GM11168 (cell line): ENCODE data around the gene ATAD2B.
"Not testable (repeated sequence)": the region's sequence is repeated elsewhere in the genome, so short reads cannot be mapped to it uniquely, and the experiment has no call there.

Experiments used
- in situ Hi-C: fragments of 300-500 bp; cut with MboI; formaldehyde crosslinking; loops from one replicate; pipeline ENCODE4 v1.12.0; 2022; ENCODE audit warnings: low sequenced_read_pairs; ENCODE audit not compliant: unreplicated experiment

Gene ATAD2B

DNA sequence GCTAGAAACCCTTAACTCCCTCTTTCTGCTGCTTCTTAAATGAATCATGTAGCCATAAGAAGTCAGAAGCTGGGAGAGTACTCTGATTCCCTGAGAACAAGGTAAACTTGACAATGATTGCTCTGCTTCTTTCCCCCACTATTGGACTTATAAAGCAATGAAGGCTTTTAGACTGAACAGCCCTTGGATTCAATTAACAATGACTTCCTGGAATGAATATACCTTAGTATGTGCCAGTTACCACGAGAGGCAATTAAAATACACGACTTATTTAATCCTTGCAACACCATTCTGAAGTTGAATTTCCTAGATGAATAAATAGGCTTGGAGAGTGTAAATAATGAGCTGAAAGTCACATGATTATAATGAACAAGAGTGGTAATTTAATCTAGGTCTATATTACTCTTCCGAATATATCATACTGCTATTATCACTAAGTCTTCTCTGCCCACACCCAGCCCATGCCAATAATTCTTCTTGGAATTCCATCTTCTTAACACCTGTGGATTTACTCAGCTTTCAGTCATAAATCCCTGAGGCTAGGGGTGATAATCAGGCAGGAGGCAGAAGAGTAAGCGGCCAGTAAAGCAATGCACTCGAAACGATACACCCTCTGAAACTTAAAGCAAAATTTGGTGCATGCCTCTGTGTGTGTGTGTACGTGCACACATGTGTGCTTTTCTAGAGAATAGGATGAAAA, 170.2 kb downstream of the ATAD2B start:
- in situ Hi-C loops: no loop called here

DNA sequence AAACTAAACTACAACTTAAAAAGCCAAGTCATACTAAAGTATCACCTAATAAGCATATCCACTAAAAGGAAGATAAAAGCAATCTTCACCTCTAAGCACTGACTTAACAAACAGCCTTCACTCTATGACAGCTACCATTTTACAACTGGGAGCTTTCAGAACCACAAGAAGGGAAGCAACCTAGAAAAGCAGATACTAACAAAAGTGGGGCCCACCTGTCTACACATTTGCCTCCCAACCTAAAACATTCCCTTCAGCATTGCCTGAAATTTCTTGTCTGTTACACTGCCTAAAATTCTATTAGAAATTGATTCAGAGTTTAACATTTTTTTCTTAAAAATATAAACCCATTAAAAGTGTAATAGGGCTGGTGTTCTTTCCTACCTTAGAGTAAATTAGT, 172.0 kb downstream of the ATAD2B start:
- in situ Hi-C loops: no loop called here

DNA sequence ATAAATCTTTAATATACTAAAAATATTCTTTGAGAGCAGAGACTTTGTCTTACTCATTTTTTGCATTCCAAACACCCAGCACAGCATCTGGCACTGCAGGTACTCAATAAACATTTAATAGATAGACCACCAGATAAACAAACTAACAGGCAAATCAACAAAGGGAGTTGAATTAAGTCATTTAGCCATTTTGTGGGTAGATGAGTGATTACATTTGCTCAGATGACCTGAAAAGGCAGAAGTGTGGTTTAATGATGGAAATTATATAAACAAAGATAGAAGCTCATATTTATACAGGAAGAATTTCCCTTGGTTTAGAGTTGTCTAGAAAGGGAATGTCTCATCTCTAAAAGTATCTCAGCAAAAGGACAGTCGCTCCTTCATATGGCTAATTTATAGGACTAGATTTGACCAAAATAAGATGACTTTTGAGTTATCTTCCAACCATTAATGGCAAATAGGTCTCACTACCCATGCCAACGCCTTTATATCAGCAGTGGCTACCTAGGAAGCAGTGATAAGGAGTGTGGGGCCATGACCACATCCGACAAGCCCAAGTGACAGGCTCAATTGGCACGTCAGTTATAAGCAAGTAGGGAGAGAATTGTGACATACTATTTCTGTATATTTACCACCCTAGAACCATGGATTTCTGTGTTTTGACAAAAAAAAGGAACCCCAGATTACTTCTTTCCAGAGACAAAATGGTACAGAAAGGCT, 173.5 kb downstream of the ATAD2B start:
- in situ Hi-C loops: no loop called here

DNA sequence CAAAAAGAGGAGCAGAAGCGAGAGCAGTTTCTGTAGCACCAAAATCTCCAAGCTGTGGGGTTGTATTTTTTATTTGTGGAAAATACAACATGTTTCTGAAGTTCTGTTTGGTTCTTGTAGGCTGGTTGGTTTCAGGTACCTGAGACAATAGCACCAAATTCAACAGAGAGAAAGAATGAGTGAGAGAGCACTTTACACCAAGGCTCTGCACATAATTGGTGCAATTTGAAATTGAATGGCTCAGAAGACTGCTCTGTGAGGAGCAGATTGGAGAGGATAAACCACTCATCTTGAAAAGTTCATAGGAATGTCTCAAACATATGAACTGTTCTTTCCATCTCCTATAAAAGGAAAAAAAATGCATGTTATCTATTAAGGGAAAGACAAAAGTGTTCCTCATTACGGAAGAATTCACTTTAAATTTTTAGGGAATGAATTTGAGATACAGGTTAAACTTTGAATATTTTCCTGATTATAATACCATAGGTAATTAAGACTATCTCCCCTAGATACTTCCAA, 175.1 kb downstream of the ATAD2B start:
- in situ Hi-C loops: no loop called here

DNA sequence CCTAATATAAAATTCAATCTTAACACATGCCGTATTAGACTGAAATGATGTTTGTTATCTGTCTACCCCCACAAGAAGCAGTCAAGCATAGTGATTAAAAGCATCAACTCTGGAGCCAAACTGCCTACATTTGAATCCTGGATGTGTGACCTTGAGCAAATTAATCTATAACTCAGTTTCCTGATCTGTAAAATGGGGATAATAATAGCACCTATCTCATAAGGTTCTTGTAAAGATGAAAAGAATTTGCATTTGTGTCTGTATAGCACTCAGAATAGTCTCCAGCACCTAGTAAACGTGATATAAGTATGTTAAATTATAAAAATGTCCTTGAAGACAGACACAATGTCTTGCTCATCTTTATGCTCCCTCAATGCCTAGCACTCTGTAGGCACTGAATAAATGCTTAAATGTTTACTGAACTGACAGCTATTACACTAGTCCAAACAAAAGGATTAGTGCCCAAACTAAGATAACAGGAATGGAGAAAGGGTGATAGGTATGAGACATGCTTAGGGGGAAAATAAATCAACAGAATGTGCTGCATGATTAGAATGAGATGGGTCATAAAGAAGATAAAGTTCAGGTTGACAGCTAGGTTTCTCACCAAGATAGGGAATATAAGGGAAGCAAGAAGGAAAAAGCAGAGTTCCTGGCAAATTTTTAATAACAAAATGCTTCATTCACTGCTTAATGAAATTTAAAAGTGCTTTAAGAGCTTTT, 180.6 kb downstream of the ATAD2B start:
- in situ Hi-C loops: no loop called here

DNA sequence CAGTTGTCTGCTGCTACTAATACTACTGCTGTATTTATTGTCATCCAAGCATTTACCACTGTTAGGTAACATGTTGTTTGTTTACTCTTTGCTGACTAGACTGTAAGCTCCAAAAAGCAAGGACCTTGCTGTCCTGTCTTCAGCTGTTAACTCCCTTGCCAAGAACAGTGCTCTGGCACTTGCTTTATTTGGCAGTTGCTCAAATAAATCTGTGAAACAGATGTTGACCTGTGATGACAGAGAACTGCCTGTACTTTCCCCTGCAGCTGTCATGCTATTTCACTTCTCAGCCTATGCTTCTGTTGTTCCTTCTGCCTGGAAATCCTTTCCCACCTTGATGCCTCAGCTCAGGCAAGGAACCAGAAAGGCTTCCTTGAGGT, 181.2 kb downstream of the ATAD2B start:
- in situ Hi-C loops: no loop called here

DNA sequence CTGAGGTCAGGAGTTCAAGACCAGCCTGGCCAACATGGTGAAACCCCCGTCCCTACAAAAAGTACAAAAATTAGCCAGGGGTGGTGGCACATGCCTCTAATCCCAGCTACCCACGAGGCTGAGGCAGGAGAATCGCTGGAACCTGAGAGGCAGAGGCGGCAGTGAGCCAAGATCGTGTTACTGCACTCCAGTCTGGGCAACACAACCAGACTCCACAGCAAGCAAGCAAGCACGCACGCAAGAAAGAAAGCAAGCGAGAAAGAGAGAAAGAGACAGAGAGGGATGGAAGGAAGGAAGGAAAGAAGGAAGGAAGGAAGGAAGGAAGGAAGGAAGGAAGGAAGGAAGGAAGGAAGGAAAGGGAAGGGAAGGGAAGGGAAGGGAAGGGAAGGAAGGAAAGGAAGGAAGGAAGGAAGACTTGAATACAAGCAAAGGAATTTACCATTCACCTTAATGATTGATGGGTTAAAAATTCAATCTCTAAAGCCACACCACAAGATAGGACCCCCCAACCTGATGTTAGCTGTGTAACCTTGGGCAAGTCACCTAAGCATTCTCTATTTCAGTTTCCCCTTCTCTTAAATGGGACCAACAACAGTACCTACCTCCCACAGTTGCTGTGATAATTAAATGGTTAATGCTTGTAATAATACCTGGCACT, 181.7 kb downstream of the ATAD2B start:
- in situ Hi-C loops: no loop called here

DNA sequence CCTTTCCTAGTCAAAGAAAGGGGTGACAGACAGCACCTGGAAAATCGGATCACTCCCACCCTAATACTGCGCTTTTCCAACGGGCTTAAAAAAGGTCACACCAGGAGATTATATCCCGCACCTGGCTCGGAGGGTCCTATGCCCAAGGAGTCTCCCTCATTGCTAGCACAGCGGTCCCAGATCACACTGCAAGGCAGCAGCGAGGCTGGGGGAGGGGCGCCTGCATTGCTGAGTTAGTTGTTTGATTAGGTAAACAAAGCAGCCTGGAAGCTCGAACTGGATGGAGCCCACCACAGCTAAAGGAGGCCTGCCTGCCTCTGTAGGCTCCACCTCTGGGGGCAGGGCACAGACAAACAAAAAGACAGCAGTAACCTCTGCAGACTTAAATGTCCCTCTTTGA, 190.1 kb downstream of the ATAD2B start:
- in situ Hi-C loops: not testable (repeated sequence)

DNA sequence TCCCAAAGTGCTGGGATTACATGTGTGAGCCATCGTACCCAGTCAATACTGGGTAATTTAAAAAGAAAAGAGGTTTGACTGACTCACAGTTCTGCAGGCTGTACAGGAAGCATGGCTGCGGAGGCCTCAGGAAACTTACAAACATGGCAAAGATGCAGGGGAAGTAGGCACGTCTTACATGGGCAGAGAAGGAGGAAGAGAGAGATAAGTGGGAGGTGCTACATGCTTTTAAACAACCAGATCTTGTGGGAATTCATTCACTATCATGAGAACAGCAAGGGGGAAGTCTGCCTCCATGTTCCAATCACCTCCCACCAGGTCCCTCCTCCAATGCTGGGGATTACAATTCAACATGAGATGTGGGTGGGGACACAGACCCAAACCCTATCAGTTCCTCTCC, 192.5 kb downstream of the ATAD2B start:
- in situ Hi-C loops: no loop called here

DNA sequence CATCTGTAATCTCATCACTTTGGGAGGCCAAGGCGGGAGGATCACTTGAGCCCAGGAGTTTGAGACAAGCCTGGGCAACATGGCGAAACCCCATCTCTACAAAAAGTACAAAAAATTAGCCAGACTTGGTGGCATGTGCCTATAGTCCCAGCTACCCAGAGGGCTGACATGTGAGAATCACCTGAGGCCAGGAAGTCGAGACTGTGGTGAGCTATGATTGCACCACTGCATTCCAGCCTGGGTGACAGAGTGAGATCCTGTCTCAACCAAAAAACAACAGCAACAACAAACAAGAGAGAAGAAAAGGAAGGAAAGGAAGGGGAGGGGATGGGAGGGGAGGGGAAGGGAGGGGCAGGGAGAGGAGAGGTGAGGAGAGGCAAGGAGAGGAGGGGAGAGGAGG, 203.9 kb downstream of the ATAD2B start:
- in situ Hi-C loops: not testable (repeated sequence)

DNA sequence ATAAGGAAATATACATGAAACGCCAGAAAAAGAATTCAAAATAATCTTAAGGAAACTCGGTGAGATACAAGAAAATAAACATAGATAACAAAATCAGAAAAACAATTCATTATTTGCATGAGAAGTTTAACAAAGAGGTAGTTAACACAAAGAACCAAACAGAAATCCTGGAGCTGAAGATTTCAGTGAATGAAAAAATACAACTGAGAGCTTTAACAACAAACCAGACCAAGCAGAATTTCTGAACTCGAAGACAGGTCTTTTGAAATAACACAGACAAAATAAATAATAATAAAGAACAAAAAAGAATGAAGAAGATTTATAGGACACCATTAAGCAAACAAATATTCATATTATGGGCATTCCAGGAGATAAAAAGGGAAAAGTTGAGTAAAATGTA, 204.7 kb downstream of the ATAD2B start:
- in situ Hi-C loops: no loop called here

DNA sequence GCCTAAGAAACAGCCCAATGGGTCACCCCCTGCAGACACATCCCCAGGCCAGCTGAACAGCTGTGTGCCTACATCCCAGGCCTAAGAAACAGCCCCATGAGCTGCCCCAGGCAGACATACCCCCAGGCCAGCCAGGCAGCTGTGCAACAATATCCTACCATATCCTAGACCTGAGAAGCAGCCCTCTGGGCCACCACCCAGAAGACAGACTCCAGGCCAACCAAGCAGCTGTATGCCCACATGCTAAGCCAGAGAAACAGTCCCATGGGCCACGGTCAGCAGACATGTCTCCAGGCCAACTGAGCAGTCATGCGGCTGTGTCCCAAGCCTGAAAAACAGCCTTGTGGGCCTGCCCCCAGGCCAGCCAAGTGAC, 205.5 kb downstream of the ATAD2B start:
- in situ Hi-C loops: no loop called here

DNA sequence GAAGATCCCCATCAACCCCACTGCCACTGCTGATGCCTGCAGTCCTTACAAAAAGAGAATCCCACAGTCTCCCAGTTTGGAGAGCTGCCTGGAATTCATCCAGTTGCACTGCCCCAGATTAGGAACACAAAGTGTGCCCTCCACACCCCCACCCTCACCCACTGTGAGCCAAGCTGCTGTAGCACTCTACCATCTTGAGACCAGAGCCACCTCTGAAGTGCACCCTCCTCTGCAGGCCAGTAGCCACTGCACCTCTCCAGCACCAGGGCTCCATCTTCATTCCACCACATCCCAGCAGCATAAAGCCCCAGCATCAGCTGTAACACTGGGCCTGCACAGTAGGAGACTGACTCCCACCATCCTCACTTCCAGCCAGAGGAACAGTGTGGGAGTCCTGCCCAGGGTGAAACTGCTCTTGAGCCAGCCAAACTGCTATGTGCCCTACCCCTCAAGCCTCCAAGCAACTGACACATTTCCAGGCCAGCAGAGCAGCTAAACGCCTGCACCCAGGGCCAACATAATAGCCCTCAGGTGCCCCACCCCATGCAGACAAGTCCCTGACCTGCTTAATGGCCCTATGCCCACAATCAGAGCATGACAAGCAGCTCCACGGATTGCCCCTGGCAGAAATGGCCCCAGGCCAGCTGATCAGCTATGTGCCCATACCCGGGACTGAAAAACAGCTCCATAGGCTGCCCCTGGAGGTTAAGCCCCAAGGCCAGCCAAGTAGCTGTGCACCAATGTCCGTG, 206.0 kb downstream of the ATAD2B start:
- in situ Hi-C loops: no loop called here

DNA sequence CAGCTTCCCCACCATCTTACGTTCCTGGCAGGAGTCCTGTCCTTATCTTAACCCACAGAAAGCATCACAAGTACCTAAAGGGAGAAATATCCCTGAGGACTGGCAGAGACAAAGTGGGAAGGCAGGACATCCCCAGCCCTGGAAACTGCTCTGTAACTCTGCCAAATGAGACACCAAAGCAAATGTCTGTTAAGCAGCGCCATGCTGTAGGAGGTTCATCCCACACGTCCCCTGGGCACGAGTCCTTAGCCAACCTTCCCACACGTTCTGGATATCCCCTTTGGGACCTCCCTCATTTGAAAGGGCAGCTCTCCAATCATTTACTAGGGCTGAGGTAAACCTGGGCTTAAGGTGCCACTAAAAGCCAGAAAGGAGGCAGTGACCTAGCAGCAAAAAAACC, 207.2 kb downstream of the ATAD2B start:
- in situ Hi-C loops: no loop called here

DNA sequence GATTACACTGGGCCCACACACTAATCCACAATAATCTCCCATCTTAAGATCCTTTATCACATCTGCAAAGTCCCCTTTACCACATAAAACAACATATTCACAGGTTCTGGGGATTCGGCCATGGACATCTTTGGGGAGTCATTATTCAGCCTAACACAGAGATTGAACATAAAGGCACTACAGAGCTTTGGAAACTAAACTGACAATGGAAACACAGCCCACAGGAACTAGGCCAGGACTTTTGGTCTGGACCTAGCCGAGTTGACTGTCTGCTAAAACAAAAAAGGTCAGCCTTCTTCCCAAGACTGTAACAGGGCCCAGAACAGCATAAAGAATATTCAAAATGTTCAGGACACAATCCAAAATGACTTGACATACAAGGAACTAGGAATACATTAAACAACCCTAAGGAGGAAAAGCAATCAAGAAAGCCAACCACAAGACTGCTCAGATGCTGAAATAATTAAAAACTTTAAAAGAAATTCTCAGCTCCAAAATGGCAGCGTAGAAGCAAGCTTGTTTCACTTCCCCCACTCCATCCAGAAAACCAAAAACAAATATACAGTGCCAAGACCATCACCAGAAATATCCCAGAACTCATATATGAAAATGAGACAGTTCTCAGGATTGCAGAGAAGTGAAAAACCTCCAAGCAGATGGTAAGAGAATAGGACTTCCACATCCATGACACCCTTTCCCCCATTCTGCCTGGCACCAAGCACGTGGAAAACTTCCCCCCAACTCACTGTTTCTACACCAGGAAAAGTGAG, 207.8 kb downstream of the ATAD2B start:
- in situ Hi-C loops: no loop called here

DNA sequence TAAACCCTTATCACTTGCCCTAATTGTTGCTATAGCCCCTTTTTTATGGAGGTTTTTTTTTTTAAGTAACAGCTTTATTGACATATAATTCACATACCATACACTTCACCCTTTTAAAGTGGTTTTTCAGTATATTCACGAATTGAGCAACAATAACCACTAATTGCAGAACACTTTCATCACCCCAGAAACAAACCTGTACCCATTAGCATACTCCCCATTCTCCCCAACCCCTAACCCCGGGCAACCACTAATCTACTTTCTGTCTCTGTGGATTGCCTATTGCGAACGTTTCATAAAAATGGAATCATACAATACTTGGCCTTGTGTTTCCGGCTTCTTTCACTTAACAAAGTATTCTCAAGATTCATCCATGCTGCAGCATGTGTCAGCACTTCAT, 213.6 kb downstream of the ATAD2B start:
- in situ Hi-C loops: no loop called here

DNA sequence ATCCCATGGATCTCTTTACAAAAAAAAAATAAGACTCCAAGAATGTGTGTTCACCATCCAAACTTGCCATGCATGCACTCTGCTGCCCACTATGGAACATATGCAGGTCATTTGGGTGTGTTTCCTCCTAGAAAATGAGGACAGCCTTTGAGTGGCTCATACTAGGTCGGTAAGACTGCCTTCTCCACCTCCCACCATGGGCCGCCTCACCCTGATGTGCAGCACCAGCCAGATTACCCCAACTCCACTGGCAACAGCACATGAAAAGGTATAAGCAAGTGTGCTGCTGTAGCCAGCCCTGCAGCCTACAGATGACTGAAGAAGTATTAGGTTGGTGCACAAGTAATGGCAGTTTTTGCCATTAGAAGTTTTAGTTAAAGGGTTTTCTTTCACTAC, 214.2 kb downstream of the ATAD2B start:
- in situ Hi-C loops: no loop called here

DNA sequence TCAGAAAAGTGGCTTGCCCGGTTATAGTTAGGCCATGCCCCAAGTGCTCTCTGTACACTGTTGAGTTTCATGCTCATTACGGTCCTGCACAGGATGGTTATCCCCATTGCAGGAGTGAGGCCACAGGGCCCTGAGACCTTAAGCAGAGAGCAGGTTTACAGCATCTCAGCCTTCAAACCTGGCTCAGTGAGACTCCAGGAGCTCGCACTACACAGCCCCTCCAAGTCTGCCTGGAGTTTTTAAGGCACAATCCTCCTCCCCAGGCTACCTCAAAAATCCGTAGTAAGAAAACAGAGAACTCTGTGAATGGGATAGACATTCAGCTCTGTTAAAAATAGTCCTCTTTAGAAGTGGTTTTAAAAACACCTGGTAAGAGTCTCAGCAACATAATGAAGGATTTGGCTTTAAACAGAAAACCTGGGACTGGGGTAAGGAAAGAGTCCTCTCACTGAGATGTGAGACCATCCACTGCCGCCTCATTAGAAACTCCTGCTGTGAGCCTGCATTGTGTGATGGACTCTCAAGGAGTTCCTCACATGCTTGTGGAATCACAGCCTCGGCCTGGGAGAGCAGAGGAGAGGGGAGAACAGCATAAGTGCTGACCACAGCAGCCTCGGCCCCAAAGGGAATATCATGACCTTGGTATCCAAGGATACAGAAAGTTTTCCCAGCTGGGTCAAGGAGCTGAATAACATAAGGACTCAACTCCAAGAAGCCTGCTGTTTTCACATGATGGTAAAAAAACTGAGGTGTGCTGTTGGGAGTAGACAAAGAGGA, 214.8 kb downstream of the ATAD2B start:
- in situ Hi-C loops: no loop called here

DNA sequence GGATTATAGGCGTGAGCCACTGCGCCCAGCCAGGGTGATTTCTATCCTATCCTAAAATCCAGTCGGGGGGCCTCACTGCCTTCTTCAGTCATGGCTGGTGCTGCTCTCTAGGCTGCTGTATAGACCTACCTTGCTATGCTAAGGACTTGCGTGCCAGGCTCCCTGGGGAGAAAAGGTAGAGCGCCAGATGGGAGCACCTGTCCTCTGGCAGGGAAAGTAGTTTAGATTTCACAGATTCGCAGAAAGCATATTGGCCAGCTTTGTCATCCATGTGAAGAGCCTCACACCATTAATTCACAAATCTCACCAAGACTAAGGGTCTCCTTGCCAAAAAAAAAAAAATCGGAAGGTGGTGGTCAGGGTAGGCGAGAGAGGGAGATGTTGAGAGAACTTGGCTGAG, 217.6 kb downstream of the ATAD2B start:
- in situ Hi-C loops: no loop called here
